Ishikawa (cell line): ENCODE results near the gene NPTN.

Experiments
- CEBPB ChIP-seq: IDR thresholded peaks from 2 replicates; pipeline ENCODE4 v1.6.1; 2012
- CREB1 ChIP-seq: IDR thresholded peaks from 2 replicates; pipeline ENCODE4 v1.6.1; 2012; ENCODE audit warnings: low read depth
- EGR1 ChIP-seq: IDR thresholded peaks from 2 replicates; pipeline ENCODE4 v1.6.1; 2012
- EP300 ChIP-seq: IDR thresholded peaks from 2 replicates; pipeline ENCODE4 v1.6.1; 2012; ENCODE audit warnings: borderline replicate concordance
- FOXM1 ChIP-seq: IDR thresholded peaks from 2 replicates; pipeline ENCODE4 v1.6.1; 2012; ENCODE audit warnings: low read depth, borderline replicate concordance
- MAX ChIP-seq: IDR thresholded peaks from 2 replicates; pipeline ENCODE4 v1.6.1; 2012
- NFIC ChIP-seq: IDR thresholded peaks from 2 replicates; pipeline ENCODE4 v1.6.1; 2012
- RAD21 ChIP-seq: IDR thresholded peaks from 2 replicates; pipeline ENCODE4 v1.6.1; 2012; ENCODE audit warnings: low read depth
- REST ChIP-seq: IDR thresholded peaks from 2 replicates; pipeline ENCODE4 v1.6.1; 2012; ENCODE audit warnings: low read depth, mild to moderate bottlenecking
- TAF1 ChIP-seq: IDR thresholded peaks from 2 replicates; pipeline ENCODE4 v1.6.1; 2012; ENCODE audit warnings: low read depth, mild to moderate bottlenecking
- TCF12 ChIP-seq: IDR thresholded peaks from 2 replicates; pipeline ENCODE4 v1.6.1; 2012; ENCODE audit warnings: low read depth
- TEAD4 ChIP-seq: IDR thresholded peaks from 2 replicates; pipeline ENCODE4 v1.6.1; 2012
- YY1 ChIP-seq: IDR thresholded peaks from 2 replicates; pipeline ENCODE4 v1.6.1; 2012; ENCODE audit warnings: low read depth
- ZBTB7A ChIP-seq: IDR thresholded peaks from 2 replicates; pipeline ENCODE4 v1.6.1; 2012; ENCODE audit warnings: low read depth
- TF ChIP-seq, protein P1 (sequence below): IDR thresholded peaks from 2 replicates; pipeline ENCODE4 v1.6.1; 2012

Gene NPTN

DNA sequence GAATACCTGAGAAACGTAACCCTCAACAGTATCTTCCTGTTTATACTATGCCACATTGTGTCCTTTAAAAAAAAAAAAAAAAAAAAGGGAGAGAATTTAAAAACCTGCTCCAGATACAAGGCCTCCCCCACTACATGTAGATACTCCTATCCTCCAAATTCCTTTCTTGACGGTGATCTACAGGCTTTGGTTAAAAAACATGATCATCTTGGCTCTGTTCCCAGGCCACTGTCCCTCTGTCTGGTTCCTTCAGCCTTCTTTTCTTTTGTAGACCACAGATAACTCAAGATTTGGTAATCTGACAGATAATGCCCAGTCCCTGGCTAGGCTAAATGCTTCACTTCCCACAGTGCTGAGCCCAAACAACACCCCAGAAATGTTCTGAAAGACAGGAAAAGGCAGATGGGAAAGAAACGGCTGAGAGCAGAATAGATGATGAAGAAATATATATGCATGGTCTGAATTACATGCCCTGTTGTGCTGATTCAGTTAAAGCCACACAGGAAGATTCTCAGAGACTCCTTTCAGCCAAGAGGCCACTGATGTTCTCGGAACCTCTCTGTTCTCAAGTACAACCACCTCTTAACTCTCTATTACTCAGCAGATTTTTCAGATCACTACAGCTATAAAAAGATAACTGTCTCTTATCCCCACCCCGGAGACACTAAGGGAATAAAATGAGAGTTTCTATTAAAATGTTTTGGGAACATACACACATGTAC lies 48.3 kb downstream of the NPTN start:
- TF ChIP-seq CEBPB: no peak

DNA sequence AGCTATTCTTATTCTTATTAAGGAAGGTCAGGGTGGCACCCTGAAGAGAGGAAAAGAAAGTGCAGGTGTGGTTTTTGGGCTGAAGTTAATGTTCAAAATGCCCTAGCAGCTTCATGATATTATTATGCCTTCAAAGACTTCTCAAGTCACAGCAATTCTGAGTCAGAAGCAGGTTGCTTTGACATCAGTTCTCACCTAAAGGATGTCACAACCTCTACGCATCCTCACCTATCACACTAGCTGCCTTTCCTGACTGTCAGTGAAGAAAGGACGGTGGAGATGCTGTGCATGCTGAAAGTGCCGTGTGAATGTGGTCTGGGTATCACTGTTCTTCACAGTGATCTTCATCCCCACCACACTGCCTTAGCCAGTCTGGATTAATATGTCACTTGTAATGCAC lies 49.6 kb downstream of the NPTN start:
- TF ChIP-seq ZBTB7A (no peak), EP300 (no peak), FOXM1 (no peak), REST (no peak), NFIC (no peak), RAD21 (no peak)

- TF ChIP-seq REST: no peak
- TF ChIP-seq EGR1: no peak
- TF ChIP-seq NFIC: no peak
- TF ChIP-seq CREB1: no peak
- TF ChIP-seq TAF1: no peak
- TF ChIP-seq TCF12: no peak
- TF ChIP-seq RAD21: no peak
- TF ChIP-seq MAX: no peak
- no peak for TF ChIP-seq ZBTB7A
- no peak for TF ChIP-seq YY1
- no peak for TF ChIP-seq EP300
- no peak for TF ChIP-seq CEBPB
- no peak for TF ChIP-seq FOXM1
- TF ChIP-seq, protein P1, sequence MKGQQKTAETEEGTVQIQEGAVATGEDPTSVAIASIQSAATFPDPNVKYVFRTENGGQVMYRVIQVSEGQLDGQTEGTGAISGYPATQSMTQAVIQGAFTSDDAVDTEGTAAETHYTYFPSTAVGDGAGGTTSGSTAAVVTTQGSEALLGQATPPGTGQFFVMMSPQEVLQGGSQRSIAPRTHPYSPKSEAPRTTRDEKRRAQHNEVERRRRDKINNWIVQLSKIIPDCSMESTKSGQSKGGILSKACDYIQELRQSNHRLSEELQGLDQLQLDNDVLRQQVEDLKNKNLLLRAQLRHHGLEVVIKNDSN: no peak
- TF ChIP-seq TEAD4: no peak
Measured at GRCh38 chr15:73582851-73583379, 50.3 kb downstream of the NPTN start.

DNA sequence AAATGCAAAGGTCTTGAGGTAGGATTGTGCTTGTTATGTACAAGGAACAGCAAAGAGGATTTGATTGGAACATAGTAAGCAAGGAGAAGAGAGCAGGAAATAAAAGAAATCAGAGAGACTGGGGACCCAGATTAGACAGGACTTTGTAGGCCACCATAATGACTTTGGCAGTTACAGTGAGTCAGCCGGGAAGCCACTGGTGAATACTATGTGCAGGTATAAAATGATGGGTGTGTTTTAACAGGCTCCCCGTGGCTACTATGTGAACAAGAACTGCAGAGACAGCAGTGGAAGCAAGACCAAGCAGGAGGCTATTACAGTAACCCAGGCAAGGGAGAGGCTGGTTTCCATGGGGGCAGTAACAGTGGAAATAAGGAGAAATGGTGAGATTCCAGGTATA lies 55.2 kb downstream of the NPTN start:
- no peak for TF ChIP-seq CEBPB
- TF ChIP-seq NFIC: no peak
- TF ChIP-seq ZBTB7A: no peak
- no peak for TF ChIP-seq FOXM1
- no peak for TF ChIP-seq MAX
- no peak for TF ChIP-seq TAF1
- no peak for TF ChIP-seq EGR1
- no peak for TF ChIP-seq EP300
- TF ChIP-seq REST: no peak
- no peak for TF ChIP-seq CREB1
- no peak for TF ChIP-seq TEAD4
- TF ChIP-seq RAD21: no peak
- TF ChIP-seq, protein P1: no peak
